AG04450 (cell line): ENCODE data around the gene METRN. TPM values are rescaled to one million over a fixed set of nuclear protein-coding genes. Genes with fewer than 3 reads are reported as not detected.

ENCODE experiments used
- CTCF ChIA-PET: fragments of 300-600, 350-600 bp; formaldehyde crosslinking; extraction: SDS; loops from one replicate; lab custom pipeline; 2022; ENCODE audit warnings: antibody characterized with exemption, inconsistent platforms; lab: Charles Lee
- POLR2A ChIA-PET: fragments of 350-600 bp; formaldehyde crosslinking; extraction: SDS; loops from one replicate; lab custom pipeline; 2021; ENCODE audit warnings: antibody characterized with exemption, inconsistent platforms; lab: Yijun Ruan, JAX
- DNase-seq: peaks from one replicate; pipeline ENCODE4 v3.0.0-alpha.2; 2011; ENCODE audit warnings: low read depth, low spot score
- H3K27ac ChIP-seq: one replicate; pipeline ENCODE4 v1.5.1; 2012; ENCODE audit warnings: low read depth, low read length, control low read depth
- H3K27me3 ChIP-seq: one replicate; pipeline ENCODE4 v1.6.0; 2012; ENCODE audit warnings: low read length; ENCODE audit not compliant: control insufficient read depth, insufficient read depth
- H3K4me3 ChIP-seq: 2 replicates; pipeline ENCODE4 v1.5.1; 2011; ENCODE audit warnings: mild to moderate bottlenecking, low read depth, low read length, control low read depth
- H3K9me3 ChIP-seq: 2 replicates; pipeline ENCODE4 v1.5.1; 2012; ENCODE audit warnings: low read length; ENCODE audit not compliant: control insufficient read depth, insufficient read depth
- CTCF ChIP-seq: IDR thresholded peaks from 2 replicates; pipeline ENCODE4 v1.5.1; 2011; ENCODE audit warnings: low read depth, low read length, control low read depth, inconsistent platforms
- polyA plus RNA-seq: library from polyadenylated mRNA; depleted of rRNA; stranded (reverse); fragments of >200 nt; gene quantifications from 2 replicates; pipeline ENCODE4 v1.2.3, GENCODE V29; 2011

METRN gene
- polyA plus RNA-seq, 1 experiment = 20.0 TPM

GRCh38 chr16:735982-736453 lies 21.1 kb downstream of the METRN start:
- TF ChIP-seq CTCF = no peak
- Histone ChIP-seq H3K27ac (no peak overlapping the region), H3K27me3 (no peaks in the 10 kb centered on the region), H3K4me3 (no peak overlapping the region), H3K9me3 (no peaks in the 10 kb centered on the region; the same call in 1 of the 2 replicates)
- POLR2A ChIA-PET = interaction anchor here (0.7 kb wide), 1 partner anchor 608 kb away, joined by 3 read pairs; no protein-coding TSS in a partner anchor
- no peak for DNase-seq
- CTCF ChIA-PET = no interaction called here

- no peak for TF ChIP-seq CTCF
- ChIA-PET POLR2A (no interaction called here), CTCF (no interaction called here)
- no peaks in the 10 kb centered on the region; the same call in 1 of the 2 replicates for H3K9me3 ChIP-seq
- H3K27me3 ChIP-seq = no peaks in the 10 kb centered on the region
- H3K27ac ChIP-seq = no peak overlapping the region
- DNase-seq = no peak
- H3K4me3 ChIP-seq = no peak overlapping the region
Observed at GRCh38 chr16:736936-737481, 22.1 kb downstream of the METRN start.

GRCh38 chr16:739560-740458 lies 24.9 kb downstream of the METRN start:
- H3K27ac ChIP-seq = no peak overlapping the region
- POLR2A ChIA-PET = no interaction called here
- CTCF ChIA-PET = interaction anchor here (0.7 to 0.8 kb wide), 2 partner anchors 27 to 45 kb away, joined by 3 to 6 read pairs; no protein-coding TSS in a partner anchor
- DNase-seq = no peak
- H3K27me3 ChIP-seq = no peaks in the 10 kb centered on the region
- H3K9me3 ChIP-seq = no peaks in the 10 kb centered on the region; the same call in 1 of the 2 replicates
- peak overlapping the region; percentile 78 for H3K4me3 ChIP-seq
- TF ChIP-seq CTCF = no peak

GRCh38 chr16:740459-740763 lies 25.5 kb downstream of the METRN start:
- no peak for DNase-seq
- ChIA-PET POLR2A (no interaction called here), CTCF (interaction anchor here (0.7 to 1.4 kb wide), 3 partner anchors 12 to 44 kb away, joined by 3 to 6 read pairs (median 4); no protein-coding TSS in a partner anchor)
- no peaks in the 10 kb centered on the region for H3K27me3 ChIP-seq
- no peaks in the 10 kb centered on the region; the same call in 1 of the 2 replicates for H3K9me3 ChIP-seq
- peak overlapping the region; percentile 78 for H3K4me3 ChIP-seq
- TF ChIP-seq CTCF = no peak
- H3K27ac ChIP-seq = no peak overlapping the region
